ENCODE data around the gene DALRD3.

DALRD3 gene

GRCh38 chr3:48982686-48983085 is 35.7 kb downstream of the DALRD3 start:
- in situ Hi-C loops (cut with HindIII; ENCODE audit: low sequenced_read_pairs), result no loop called here

DNA sequence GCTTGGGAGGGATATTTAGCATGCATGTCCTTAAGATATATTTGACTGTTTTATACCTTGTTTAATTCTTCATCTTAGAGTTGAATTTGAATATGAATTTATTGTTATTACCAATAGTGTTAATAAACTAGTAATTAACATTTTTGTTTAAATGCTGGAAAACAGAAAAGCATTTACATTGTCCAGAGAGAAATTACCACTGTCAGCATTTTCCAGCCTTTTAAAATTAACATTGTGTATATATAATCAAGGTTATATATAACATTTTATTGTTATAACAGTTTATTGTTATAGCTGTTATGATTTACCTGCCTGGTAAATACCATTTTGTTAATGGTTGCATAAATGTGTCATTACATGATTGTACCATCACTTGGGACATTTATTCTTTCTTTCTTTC is 36.4 kb downstream of the DALRD3 start:
- in situ Hi-C loops (cut with HindIII; ENCODE audit: low sequenced_read_pairs), result no loop called here

DNA sequence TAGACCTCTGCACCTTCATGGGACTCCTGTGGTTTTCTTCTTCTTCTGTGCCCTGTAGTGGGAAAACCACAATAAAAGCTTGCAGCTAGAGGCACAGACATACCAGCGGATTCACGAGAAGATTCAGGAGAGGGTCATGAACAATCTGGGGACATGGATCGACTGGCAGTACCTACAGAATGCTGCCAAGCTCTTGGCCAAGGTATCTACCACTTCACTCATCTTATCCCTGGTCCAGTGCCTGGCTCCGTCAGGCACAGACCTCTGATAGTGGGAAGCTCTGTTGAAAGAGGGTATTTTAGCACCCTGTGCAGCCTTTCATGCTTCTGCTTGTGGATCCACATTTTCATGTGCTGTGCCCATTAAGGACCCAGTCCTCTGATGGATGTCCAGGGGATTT is 38.1 kb downstream of the DALRD3 start:
- in situ Hi-C loops (cut with HindIII; ENCODE audit: low sequenced_read_pairs), result no loop called here

DNA sequence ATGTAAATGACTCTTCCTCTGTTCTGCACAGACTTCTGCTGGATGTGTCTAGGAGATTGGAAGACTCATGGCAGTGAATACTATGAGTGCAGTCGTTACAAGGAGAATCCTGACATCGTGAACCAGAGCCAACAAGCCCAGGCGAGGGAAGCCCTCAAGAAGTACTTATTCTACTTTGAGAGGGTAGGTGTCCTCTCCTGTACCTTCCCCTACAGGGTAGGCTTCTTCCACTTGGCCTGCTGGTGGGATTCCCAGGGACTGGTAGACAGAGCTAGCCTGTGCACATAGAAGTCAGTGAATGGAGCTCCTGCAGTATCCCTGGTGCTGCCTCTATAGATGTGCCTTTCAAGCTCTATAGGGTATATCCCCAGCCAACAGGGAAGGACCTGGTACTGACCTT is 38.9 kb downstream of the DALRD3 start:
- in situ Hi-C loops (cut with HindIII; ENCODE audit: low sequenced_read_pairs), result no loop called here

DNA sequence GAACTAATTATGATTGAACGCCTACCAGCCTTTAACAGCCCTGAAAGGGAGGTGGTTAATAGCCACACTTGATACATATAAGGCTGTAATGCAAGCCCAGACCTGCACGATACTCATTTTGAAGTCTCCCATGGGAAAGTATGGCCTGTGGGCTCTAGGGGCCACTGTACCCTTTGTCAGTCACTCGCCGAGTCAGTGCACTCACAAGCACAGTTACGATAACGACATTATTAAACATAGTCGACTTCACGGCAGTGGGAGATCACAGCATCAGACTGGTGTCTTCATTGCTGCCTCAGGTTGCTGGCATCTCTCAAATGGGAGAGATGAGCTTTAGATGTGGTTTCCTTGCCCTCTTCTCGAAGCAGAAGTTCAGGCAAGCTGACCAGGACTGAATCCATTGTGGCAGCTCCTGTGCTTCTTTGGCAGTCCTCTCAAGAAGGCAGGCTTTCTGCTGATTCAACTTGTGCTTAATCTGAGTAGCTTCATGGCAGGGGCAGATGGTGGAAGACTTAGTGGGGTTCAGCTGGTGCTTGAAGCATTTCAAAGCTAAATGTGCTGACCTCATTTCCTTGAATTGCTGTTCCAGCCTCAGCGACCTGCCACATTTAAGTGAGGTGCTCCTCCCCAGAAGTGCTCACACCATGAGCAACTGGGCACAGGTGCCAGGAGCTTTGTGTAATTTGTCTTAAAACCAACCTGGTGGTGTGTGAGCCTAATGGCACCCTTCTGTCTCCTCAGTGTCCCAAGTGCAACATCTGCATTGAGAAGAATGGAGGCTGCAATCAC is 44.1 kb downstream of the DALRD3 start:
- in situ Hi-C loops (cut with HindIII; ENCODE audit: low sequenced_read_pairs), result no loop called here

DNA sequence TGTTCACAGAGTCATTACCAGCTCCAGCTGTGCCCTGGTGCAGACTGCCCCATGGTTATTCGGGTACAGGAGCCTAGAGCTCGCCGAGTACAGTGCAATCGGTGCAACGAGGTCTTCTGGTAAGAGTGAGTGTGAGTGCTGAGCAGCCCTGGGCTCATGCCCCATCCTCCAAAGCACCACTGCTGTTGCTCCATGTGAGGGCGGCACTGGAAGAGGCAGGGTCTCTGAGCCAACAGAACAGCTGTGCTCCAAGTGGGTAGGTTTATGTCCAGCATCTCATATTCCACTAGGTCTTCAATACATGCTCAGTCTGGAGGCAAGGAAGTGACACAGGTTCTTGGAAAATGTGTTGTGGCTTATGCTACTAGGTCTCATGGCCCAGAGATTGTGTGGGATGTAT is 47.8 kb downstream of the DALRD3 start:
- in situ Hi-C loops (cut with HindIII; ENCODE audit: low sequenced_read_pairs), result no loop called here

DNA sequence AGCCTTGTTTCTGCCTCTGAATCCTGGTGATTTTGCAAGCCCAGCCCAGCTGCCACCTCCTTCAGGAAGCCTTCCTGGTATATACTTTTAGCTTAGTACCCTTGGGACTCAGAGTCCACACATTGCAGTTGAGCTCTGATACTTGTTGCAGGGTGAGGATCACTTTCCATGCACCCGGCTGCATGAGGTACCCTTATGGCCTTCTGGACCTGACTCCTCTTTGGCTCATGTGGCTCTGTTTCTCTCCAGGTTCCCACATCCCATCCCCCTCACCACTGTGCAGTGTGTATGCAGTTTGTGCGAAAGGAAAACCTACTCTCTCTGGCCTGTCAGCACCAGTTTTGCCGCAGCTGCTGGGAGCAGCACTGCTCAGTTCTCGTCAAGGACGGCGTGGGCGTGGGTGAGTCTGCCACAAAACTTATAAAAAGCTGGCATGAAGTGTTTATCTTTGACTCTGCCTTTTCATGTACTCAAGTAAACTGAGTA is 51.5 kb downstream of the DALRD3 start:
- in situ Hi-C loops (cut with HindIII; ENCODE audit: low sequenced_read_pairs), result no loop called here

DNA sequence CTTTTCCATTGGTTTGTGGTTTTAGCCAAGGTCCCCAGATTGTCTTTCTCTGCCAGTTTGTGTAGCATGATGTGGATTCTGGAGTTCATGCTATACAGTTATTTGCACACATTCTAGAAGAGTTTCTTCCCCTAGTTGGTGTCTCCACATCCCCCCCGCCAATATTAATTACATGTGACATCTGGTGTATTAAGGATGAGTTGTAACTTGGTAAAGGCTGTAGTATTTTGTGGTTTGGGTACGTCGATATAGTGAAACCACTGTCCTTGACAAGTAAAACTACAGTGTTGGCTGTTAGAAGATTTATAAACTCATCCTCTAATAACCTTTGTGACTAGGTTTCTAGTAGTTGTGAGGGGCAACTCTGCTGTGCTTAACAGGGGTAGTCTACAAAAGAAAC is 52.0 kb downstream of the DALRD3 start:
- in situ Hi-C loops (cut with HindIII; ENCODE audit: low sequenced_read_pairs), result no loop called here

Data from endothelial cell of hepatic sinusoid (primary cell).